Uterus (tissue), 4 donors: Measurements from ENCODE around the gene PDLIM4. TPM values are rescaled to one million over a fixed set of nuclear protein-coding genes. Genes with fewer than 3 reads are reported as not detected.
A peak's percentile ranks its signal among the peaks of the same experiment; 100 is the strongest.

ENCODE experiments used
- DNase-seq, 2 donors: peaks; one replicate each; pipeline ENCODE4 v3.0.0-alpha.2; 2019 to 2020
- H3K27ac ChIP-seq, 2 donors: fragments of 200-600 bp; sonication (generic); 1 replicate in 1 of 2; 2 replicates in 1 of 2; pipeline ENCODE4 v1.5.1; 2016 to 2018
- H3K27me3 ChIP-seq, 2 donors: fragments of 200-600 bp; sonication (generic); one replicate each; pipeline ENCODE4 v1.5.1; 2018 to 2019; ENCODE audit warnings: control low read depth in 1 of 2
- H3K36me3 ChIP-seq, 2 donors: fragments of 200-600 bp; sonication (generic); one replicate each; pipeline ENCODE4 v1.5.1; 2019; ENCODE audit warnings: control low read depth in 1 of 2
- H3K4me1 ChIP-seq, 2 donors: fragments of 200-600 bp; sonication (generic); one replicate each; pipeline ENCODE4 v1.5.1; 2018 to 2019; ENCODE audit warnings: control low read depth in 1 of 2
- H3K4me3 ChIP-seq, 2 donors: fragments of 200-600 bp; sonication (generic); 1 replicate in 1 of 2; 2 replicates in 1 of 2; pipeline ENCODE4 v1.5.1; 2018 to 2019; ENCODE audit warnings: mild to moderate bottlenecking in 1 of 2
- H3K9me3 ChIP-seq, 2 donors: fragments of 200-600 bp; sonication (generic); one replicate each; pipeline ENCODE4 v1.5.1; 2019; ENCODE audit warnings: control low read depth in 1 of 2
- POLR2A ChIP-seq, 2 donors: fragments of 450-650 bp; IDR thresholded peaks; one replicate each; pipeline ENCODE4 v1.6.1; 2016; ENCODE audit warnings: antibody characterized with exemption in 2 of 2, mild to moderate bottlenecking in 1 of 2, moderate library complexity in 1 of 2
- intact Hi-C: fragments of 100-400 bp; cut with DNase I; formaldehyde crosslinking; loops from one replicate; pipeline ENCODE4 v1.15.1; 2023; ENCODE audit warnings: low total_unique reads
- total RNA-seq, 4 donors: library from RNA; depleted of rRNA in 3 of 4; stranded (reverse); fragments of >200 nt in 3 of 4; gene quantifications; one replicate each; pipeline versions ENCODE4 v1.1.0 to v1.2.4, GENCODE V29; 2014 to 2023
- TF ChIP-seq, protein P1 (sequence below), 4 experiments: fragments of 200-600 bp in 2 of 4; fragments of 450-650 bp in 2 of 4; sonication (generic) in 2 of 4; IDR thresholded peaks; one replicate each; pipeline ENCODE4 v1.5.1; 2016 to 2019; ENCODE audit warnings: antibody characterized with exemption in 4 of 4, mild to moderate bottlenecking in 2 of 4, moderate library complexity in 1 of 4
- donor health status: DM: yes; HTN: yes; CAD: no.

The PDLIM4 gene
- total RNA-seq, 4 donors from 2014 or later: 14.1 to 148 (median 45.3) TPM

DNA sequence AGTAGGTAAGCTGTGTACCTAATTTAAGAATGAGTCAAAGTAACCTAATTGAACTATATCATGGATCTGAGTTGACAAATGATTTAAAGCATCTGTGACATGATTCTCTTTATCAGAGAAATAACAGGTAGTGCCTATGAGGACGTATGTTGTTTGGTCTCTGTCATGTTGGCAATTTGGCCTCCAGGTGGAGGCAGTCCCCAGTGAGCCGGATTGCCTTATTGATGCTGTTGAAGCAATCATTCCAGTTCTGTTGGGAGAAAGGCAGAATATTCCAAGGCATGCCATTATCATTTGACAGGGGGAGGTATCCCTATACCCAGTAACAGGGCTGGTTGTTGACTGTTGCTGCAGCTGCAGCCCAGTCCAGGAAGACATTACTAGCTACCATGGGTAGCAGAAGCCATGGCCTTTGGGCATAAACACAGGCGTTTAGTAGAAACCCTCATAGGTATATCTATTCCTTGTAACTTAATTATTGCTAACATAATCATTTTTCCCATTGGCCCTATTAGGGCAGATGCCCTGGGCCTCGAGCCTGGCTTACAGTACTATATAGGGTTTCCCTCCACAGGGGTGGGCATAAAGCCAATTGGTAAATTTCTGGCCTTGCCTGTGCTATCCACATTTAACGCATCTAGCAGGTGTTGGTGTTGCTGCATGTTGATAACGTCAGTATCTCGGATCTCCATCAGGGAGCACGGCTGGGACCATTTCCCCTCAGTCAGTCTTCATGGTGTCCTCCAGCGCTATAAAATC, 24.5 kb downstream of the PDLIM4 start:
- H3K4me1 ChIP-seq: no peaks in the 10 kb centered on the region
- no peak overlapping the region for H3K27ac ChIP-seq
- H3K36me3 ChIP-seq: no peaks in the 10 kb centered on the region
- no peak for TF ChIP-seq POLR2A (IDR thresholded peaks at IDR 0.05)
- TF ChIP-seq, protein P1, sequence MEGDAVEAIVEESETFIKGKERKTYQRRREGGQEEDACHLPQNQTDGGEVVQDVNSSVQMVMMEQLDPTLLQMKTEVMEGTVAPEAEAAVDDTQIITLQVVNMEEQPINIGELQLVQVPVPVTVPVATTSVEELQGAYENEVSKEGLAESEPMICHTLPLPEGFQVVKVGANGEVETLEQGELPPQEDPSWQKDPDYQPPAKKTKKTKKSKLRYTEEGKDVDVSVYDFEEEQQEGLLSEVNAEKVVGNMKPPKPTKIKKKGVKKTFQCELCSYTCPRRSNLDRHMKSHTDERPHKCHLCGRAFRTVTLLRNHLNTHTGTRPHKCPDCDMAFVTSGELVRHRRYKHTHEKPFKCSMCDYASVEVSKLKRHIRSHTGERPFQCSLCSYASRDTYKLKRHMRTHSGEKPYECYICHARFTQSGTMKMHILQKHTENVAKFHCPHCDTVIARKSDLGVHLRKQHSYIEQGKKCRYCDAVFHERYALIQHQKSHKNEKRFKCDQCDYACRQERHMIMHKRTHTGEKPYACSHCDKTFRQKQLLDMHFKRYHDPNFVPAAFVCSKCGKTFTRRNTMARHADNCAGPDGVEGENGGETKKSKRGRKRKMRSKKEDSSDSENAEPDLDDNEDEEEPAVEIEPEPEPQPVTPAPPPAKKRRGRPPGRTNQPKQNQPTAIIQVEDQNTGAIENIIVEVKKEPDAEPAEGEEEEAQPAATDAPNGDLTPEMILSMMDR (IDR thresholded peaks at IDR 0.05): no peak
- H3K9me3 ChIP-seq: no peaks in the 10 kb centered on the region
- intact Hi-C loops: no loop called here
- no peaks in the 10 kb centered on the region for H3K27me3 ChIP-seq
- no peak overlapping the region for H3K4me3 ChIP-seq
- DNase-seq: no peak

DNA sequence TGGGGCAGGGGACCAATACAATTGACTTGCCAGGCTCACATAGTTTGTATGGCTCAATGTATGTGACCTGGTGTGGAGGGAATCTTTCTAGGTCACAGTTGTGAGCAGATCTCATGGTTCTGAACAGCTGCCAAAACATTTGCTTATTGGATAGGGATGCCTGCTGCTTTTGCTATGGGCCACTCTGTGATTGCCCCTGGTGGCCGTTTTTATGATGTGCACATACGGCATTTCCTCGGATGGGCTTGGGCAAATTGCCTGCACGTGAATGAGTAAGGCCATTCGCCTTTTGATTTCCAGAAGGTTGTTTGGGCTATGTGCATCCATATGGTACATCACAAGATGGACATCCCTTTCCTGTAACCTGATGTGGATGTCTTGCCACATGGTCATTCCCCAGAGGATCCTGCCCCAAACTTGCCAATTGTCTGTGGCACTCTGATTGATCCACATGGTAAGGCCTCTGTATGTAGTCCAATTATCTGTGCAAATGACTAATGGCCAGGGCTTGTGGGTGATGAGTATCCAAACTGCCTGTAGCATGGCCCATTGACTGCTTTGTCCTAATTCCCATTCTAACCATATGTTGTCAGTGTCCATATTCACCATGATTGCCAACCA, 26.0 kb downstream of the PDLIM4 start:
- Histone ChIP-seq H3K9me3 (no peaks in the 10 kb centered on the region), H3K36me3 (no peaks in the 10 kb centered on the region), H3K27ac (no peak overlapping the region), H3K27me3 (no peaks in the 10 kb centered on the region), H3K4me3 (no peak overlapping the region), H3K4me1 (no peaks in the 10 kb centered on the region)
- intact Hi-C loops: no loop called here
- peak; percentile 29 to 43 for DNase-seq
- TF ChIP-seq, protein P1 (IDR thresholded peaks at IDR 0.05): peak in 3 of 4 experiments; percentile 16 to 29 (median 17)
- no peak for TF ChIP-seq POLR2A (IDR thresholded peaks at IDR 0.05)

DNA sequence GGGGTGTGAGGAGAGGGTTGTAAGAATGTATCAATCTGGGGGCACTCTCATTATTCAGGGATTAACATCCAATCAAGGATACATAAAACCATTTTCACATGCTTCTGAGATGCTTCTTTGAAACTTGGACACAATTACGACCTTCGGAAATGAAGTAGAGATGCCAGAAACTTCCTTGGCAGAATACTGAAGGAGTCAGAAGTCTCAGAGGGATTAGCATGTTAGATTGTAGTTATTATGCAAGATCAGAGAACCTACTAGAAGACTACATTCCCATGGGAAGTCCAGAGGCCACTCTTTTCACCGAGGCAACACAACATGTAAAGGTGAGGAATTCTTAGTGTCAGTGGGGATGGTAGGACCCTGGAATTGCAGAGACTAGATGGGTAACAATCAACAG, 31.6 kb downstream of the PDLIM4 start:
- no peak overlapping the region for H3K4me3 ChIP-seq
- intact Hi-C loops: no loop called here
- no peak for DNase-seq
- H3K9me3 ChIP-seq: no peaks in the 10 kb centered on the region
- no peak for TF ChIP-seq POLR2A (IDR thresholded peaks at IDR 0.05)
- TF ChIP-seq, protein P1 (IDR thresholded peaks at IDR 0.05): no peak
- H3K4me1 ChIP-seq: no peaks in the 10 kb centered on the region
- H3K36me3 ChIP-seq: no peaks in the 10 kb centered on the region
- H3K27ac ChIP-seq: no peak overlapping the region
- H3K27me3 ChIP-seq: no peaks in the 10 kb centered on the region

DNA sequence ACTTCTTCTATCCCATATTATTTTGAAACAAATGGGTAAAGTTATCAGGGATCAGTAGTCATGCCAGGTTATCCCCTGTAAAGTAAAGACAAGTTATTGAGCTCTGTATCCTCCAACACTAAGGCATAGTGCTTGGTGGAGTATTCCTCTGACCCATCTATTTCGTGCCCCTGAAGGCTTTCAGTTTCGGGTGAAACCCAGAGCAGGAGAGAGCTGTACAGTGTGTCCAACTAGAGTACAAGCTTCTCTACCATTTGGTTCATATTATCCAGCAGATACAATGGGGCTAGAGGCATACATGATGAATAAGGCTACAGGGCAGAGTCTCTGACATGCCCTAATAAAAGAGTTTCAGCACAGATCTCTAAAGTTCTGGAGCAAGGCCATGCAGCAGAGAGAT, 33.5 kb downstream of the PDLIM4 start:
- Histone ChIP-seq H3K27me3 (no peaks in the 10 kb centered on the region), H3K4me3 (no peak overlapping the region), H3K36me3 (no peaks in the 10 kb centered on the region), H3K27ac (no peak overlapping the region), H3K9me3 (no peaks in the 10 kb centered on the region), H3K4me1 (no peaks in the 10 kb centered on the region)
- no peak for DNase-seq
- TF ChIP-seq, protein P1 (IDR thresholded peaks at IDR 0.05): no peak
- TF ChIP-seq POLR2A (IDR thresholded peaks at IDR 0.05): no peak
- intact Hi-C loops: no loop called here
